SJSA1 (cell line): ENCODE measurements around the gene ZNF425. TPM values are rescaled to one million over a fixed set of nuclear protein-coding genes. Genes with fewer than 3 reads are reported as not detected.
A peak's percentile ranks its signal among the peaks of the same experiment; 100 is the strongest.
"Not testable (repeated sequence)": the region's sequence is repeated elsewhere in the genome, so short reads cannot be mapped to it uniquely, and the experiment has no call there.

Source experiments
- DNase-seq, 2 experiments: peaks; one replicate each; pipeline ENCODE4 v3.0.0-alpha.2; 2015 to 2020; ENCODE audit warnings: low spot score in 2 of 2, low read depth in 1 of 2
- H3K27ac ChIP-seq: fragments of 250-450 bp; sonication (Bioruptor Pico); 2 replicates; pipeline ENCODE4 v1.5.1; 2020; ENCODE audit warnings: mild to moderate bottlenecking, moderate library complexity
- H3K27me3 ChIP-seq: fragments of 250-450 bp; sonication (Bioruptor Pico); replicated peaks from 2 replicates; pipeline ENCODE4 v1.5.1; 2020; ENCODE audit warnings: mild to moderate bottlenecking, moderate library complexity
- H3K36me3 ChIP-seq: fragments of 250-450 bp; sonication (Bioruptor Pico); 2 replicates; pipeline ENCODE4 v1.5.1; 2020; ENCODE audit warnings: mild to moderate bottlenecking
- H3K4me1 ChIP-seq: fragments of 250-450 bp; sonication (Bioruptor Pico); replicated peaks from 2 replicates; pipeline ENCODE4 v1.6.1; 2021; ENCODE audit warnings: mild to moderate bottlenecking
- H3K4me3 ChIP-seq: fragments of 250-450 bp; sonication (Bioruptor Pico); 2 replicates; pipeline ENCODE4 v1.5.1; 2020; ENCODE audit warnings: mild to moderate bottlenecking
- H3K9me3 ChIP-seq: fragments of 250-450 bp; sonication (Bioruptor Pico); replicated peaks from 2 replicates; pipeline ENCODE4 v1.5.1; 2020; ENCODE audit warnings: mild to moderate bottlenecking
- total RNA-seq: library from RNA; depleted of rRNA; stranded (reverse); fragments of >200 nt; shearing (Covaris generic); gene quantifications from 2 replicates; pipeline ENCODE4 v1.2.3, GENCODE V29; 2014

ZNF425 gene
- total RNA-seq, 1 experiment from 2014 or later, result 2.5 TPM

- Histone ChIP-seq H3K27ac (peak overlapping the region; percentile 59), H3K9me3 (0 out of 2 replicates have a peak, but pooled peaks cover 7% of the 10 kb centered on the region), H3K4me1 (peaks cover 15% of the 10 kb centered on the region), H3K36me3 (peaks cover 17% of the 10 kb centered on the region), H3K4me3 (peak overlapping the region; percentile 98), H3K27me3 (no peaks in the 10 kb centered on the region)
- DNase-seq, result peak; percentile 57 to 79
Observed at GRCh38 chr7:149147752-149148653, 21.9 kb upstream of the ZNF425 start.

GRCh38 chr7:149147072-149147751 is 21.1 kb upstream of the ZNF425 start, which contains the start of gene ZNF398:
TSS of gene ZNF398 (plus strand) at chr7:149147453. CDS start at chr7:149147743, 290 bp downstream.
- H3K27ac ChIP-seq, result peak within 1 kb of the TSS; percentile 59
- H3K4me3 ChIP-seq, result peak within 1 kb of the TSS; percentile 98
- peak; percentile 68 to 88 for DNase-seq
- 0 out of 2 replicates have a peak, but pooled peaks cover 7% of the 10 kb centered on the region for H3K9me3 ChIP-seq
- H3K36me3 ChIP-seq, result peaks cover 17% of the 10 kb centered on the region
- H3K27me3 ChIP-seq, result no peaks in the 10 kb centered on the region
- peaks cover 15% of the 10 kb centered on the region for H3K4me1 ChIP-seq

GRCh38 chr7:149145031-149145845 is 19.1 kb upstream of the ZNF425 start:
- DNase-seq, result no peak
- H3K36me3 ChIP-seq, result peaks cover 17% of the 10 kb centered on the region
- no peak overlapping the region for H3K4me3 ChIP-seq
- H3K27me3 ChIP-seq, result no peaks in the 10 kb centered on the region
- H3K4me1 ChIP-seq, result peaks cover 15% of the 10 kb centered on the region
- no peak overlapping the region for H3K27ac ChIP-seq
- H3K9me3 ChIP-seq, result 0 out of 2 replicates have a peak, but pooled peaks cover 7% of the 10 kb centered on the region

- not testable (repeated sequence) for DNase-seq, H3K27ac ChIP-seq, H3K27me3 ChIP-seq, H3K4me3 ChIP-seq, H3K9me3 ChIP-seq
- Histone ChIP-seq H3K36me3 (peaks cover 12% of the 10 kb centered on the region), H3K4me1 (peaks cover 15% of the 10 kb centered on the region)
Observed at GRCh38 chr7:149144436-149144922, 18.4 kb upstream of the ZNF425 start.

GRCh38 chr7:149141893-149142292 is 15.8 kb upstream of the ZNF425 start:
- no peaks in the 10 kb centered on the region for H3K36me3 ChIP-seq
- H3K9me3 ChIP-seq, result no peaks in the 10 kb centered on the region
- no peak overlapping the region for H3K27ac ChIP-seq
- no peak overlapping the region for H3K4me3 ChIP-seq
- no peaks in the 10 kb centered on the region for H3K27me3 ChIP-seq
- no peak for DNase-seq
- peaks cover 15% of the 10 kb centered on the region for H3K4me1 ChIP-seq

- DNase-seq, result no peak
- H3K27ac ChIP-seq, result no peak overlapping the region
- peaks cover 15% of the 10 kb centered on the region for H3K4me1 ChIP-seq
- no peaks in the 10 kb centered on the region for H3K36me3 ChIP-seq
- no peaks in the 10 kb centered on the region for H3K9me3 ChIP-seq
- no peaks in the 10 kb centered on the region for H3K27me3 ChIP-seq
- H3K4me3 ChIP-seq, result no peak overlapping the region
Observed at GRCh38 chr7:149140831-149141230, 14.7 kb upstream of the ZNF425 start.

GRCh38 chr7:149136118-149136517 is 10.0 kb upstream of the ZNF425 start:
- DNase-seq, result no peak

GRCh38 chr7:149133028-149133710 is 7.0 kb upstream of the ZNF425 start:
- no peak for DNase-seq
- Histone ChIP-seq H3K36me3 (peaks cover 16% of the 10 kb centered on the region), H3K27me3 (no peaks in the 10 kb centered on the region), H3K27ac (no peak overlapping the region), H3K4me1 (peaks cover under 1% of the 10 kb centered on the region), H3K4me3 (no peak overlapping the region), H3K9me3 (peaks cover 5% of the 10 kb centered on the region; the same call in 1 of the 2 replicates)

More at GRCh38 chr7:149136118-149136517, 10.0 kb upstream of the ZNF425 start:
- no peak overlapping the region for H3K27ac ChIP-seq
- no peaks in the 10 kb centered on the region for H3K4me1 ChIP-seq
- H3K9me3 ChIP-seq, result no peaks in the 10 kb centered on the region
- H3K36me3 ChIP-seq, result peaks cover 3% of the 10 kb centered on the region; the same call in 1 of the 2 replicates
- H3K4me3 ChIP-seq, result no peak overlapping the region
- no peaks in the 10 kb centered on the region for H3K27me3 ChIP-seq

- peaks cover 5% of the 10 kb centered on the region; the same call in 1 of the 2 replicates for H3K9me3 ChIP-seq
- H3K4me1 ChIP-seq, result peaks cover 5% of the 10 kb centered on the region
- peaks cover 25% of the 10 kb centered on the region for H3K36me3 ChIP-seq
- H3K27ac ChIP-seq, result no peak overlapping the region
- DNase-seq, result no peak
- no peak overlapping the region for H3K4me3 ChIP-seq
- no peaks in the 10 kb centered on the region for H3K27me3 ChIP-seq
Observed at GRCh38 chr7:149130572-149131198, 4.6 kb upstream of the ZNF425 start.

GRCh38 chr7:149126662-149127266 is 640 bp upstream of the ZNF425 start:
- Histone ChIP-seq H3K27ac (peak overlapping the region; percentile 73), H3K4me3 (peak overlapping the region; percentile 69), H3K27me3 (no peaks in the 10 kb centered on the region), H3K9me3 (peaks cover 5% of the 10 kb centered on the region; the same call in 1 of the 2 replicates), H3K36me3 (peaks cover 25% of the 10 kb centered on the region), H3K4me1 (peaks cover 10% of the 10 kb centered on the region)
- peak; percentile 63 to 75 for DNase-seq

GRCh38 chr7:149125189-149125862 is 798 bp downstream of the ZNF425 start:
- H3K27ac ChIP-seq, result peak overlapping the region; percentile 73
- no peaks in the 10 kb centered on the region for H3K27me3 ChIP-seq
- H3K9me3 ChIP-seq, result no peaks in the 10 kb centered on the region; the same call in 1 of the 2 replicates
- H3K4me1 ChIP-seq, result peaks cover 10% of the 10 kb centered on the region
- peak overlapping the region; percentile 69 for H3K4me3 ChIP-seq
- DNase-seq, result no peak
- H3K36me3 ChIP-seq, result peaks cover 15% of the 10 kb centered on the region
